ENCODE measurements around the gene SHD. TPM values are rescaled to one million over a fixed set of nuclear protein-coding genes. Genes with fewer than 3 reads are reported as not detected.

SHD gene
- total and polyA plus RNA-seq, 2 of the 8 experiments (the other 6 are each of a cell fraction or from before 2014, with no cell fraction given), result 5.8 to 10.7 TPM

- TF ChIP-seq TAF7 (optimal IDR thresholded peaks at IDR 0.05; ENCODE audit: borderline replicate concordance, low read depth, low read length) (peak; percentile 12), POLR2AphosphoS5 (IDR thresholded peaks at IDR 0.05; ENCODE audit: low read depth, low read length) (peak; percentile 74), KDM4A (IDR thresholded peaks at IDR 0.05; ENCODE audit: low read depth, low read length, severe bottlenecking) (peak; percentile 58), RNF2 (IDR thresholded peaks at IDR 0.05; ENCODE audit: borderline replicate concordance, low read depth, low read length, missing control alignments, poor library complexity, severe bottlenecking) (no peak), MAFK (IDR thresholded peaks at IDR 0.05; ENCODE audit: low read depth, low read length) (no peak), CTCF (IDR thresholded peaks at IDR 0.05; ENCODE audit: control extremely low read depth in 1 of 3, insufficient read depth in 1 of 3, low read depth in 1 of 3, low read length in 3 of 3) (no peak), KDM5A (IDR thresholded peaks at IDR 0.05; ENCODE audit: low read length) (no peak), POU5F1 (IDR thresholded peaks at IDR 0.05; ENCODE audit: low read depth, low read length) (no peak), BRCA1 (IDR thresholded peaks at IDR 0.05; ENCODE audit: low read depth, low read length) (no peak), CEBPB (IDR thresholded peaks at IDR 0.05; ENCODE audit: low read depth, low read length) (no peak), NANOG (IDR thresholded peaks at IDR 0.05; ENCODE audit: insufficient read depth, low read depth, low read length, poor library complexity, severe bottlenecking) (no peak), RBBP5 (IDR thresholded peaks at IDR 0.05; ENCODE audit: borderline replicate concordance, low read depth, low read length) (no peak), SAP30 (IDR thresholded peaks at IDR 0.05; ENCODE audit: insufficient read depth, insufficient replicate concordance, low read length) (no peak), JUND (IDR thresholded peaks at IDR 0.05; ENCODE audit: low read length) (no peak), EGR1 (IDR thresholded peaks at IDR 0.05; ENCODE audit: borderline replicate concordance, low read depth, low read length) (peak; percentile 36; the same call in 1 of the 2 replicates), SP4 (IDR thresholded peaks at IDR 0.05; ENCODE audit: low read length) (peak; percentile 78; the same call in 1 of the 2 replicates), CBX5 (IDR thresholded peaks at IDR 0.05; ENCODE audit: low read depth, low read length) (no peak), TEAD4 (IDR thresholded peaks at IDR 0.05; ENCODE audit: low read depth, low read length) (no peak), BCL11A (IDR thresholded peaks at IDR 0.05; ENCODE audit: low read depth in 2 of 2, low read length in 2 of 2) (no peak), ZNF274 (IDR thresholded peaks at IDR 0.05; ENCODE audit: borderline replicate concordance, extremely low read depth, low read length) (no peak), BACH1 (IDR thresholded peaks at IDR 0.05; ENCODE audit: low read length) (no peak), CBX8 (IDR thresholded peaks at IDR 0.05; ENCODE audit: borderline replicate concordance, low read depth, low read length) (no peak), TBP (IDR thresholded peaks at IDR 0.05; ENCODE audit: low read depth, low read length) (peak; percentile 56)
These were observed 48.3 kb downstream of the SHD start (continued) for GRCh38 chr19:4327252-4327876.
